ENCODE data around the gene CFAP410. TPM values are rescaled to one million over a fixed set of nuclear protein-coding genes. Genes with fewer than 3 reads are reported as not detected.
"Not testable (repeated sequence)": the region's sequence is repeated elsewhere in the genome, so short reads cannot be mapped to it uniquely, and the experiment has no call there.

Gene CFAP410
- total and polyA plus RNA-seq, 11 donors = 10.4 to 31.6 (median 16.4) TPM

DNA sequence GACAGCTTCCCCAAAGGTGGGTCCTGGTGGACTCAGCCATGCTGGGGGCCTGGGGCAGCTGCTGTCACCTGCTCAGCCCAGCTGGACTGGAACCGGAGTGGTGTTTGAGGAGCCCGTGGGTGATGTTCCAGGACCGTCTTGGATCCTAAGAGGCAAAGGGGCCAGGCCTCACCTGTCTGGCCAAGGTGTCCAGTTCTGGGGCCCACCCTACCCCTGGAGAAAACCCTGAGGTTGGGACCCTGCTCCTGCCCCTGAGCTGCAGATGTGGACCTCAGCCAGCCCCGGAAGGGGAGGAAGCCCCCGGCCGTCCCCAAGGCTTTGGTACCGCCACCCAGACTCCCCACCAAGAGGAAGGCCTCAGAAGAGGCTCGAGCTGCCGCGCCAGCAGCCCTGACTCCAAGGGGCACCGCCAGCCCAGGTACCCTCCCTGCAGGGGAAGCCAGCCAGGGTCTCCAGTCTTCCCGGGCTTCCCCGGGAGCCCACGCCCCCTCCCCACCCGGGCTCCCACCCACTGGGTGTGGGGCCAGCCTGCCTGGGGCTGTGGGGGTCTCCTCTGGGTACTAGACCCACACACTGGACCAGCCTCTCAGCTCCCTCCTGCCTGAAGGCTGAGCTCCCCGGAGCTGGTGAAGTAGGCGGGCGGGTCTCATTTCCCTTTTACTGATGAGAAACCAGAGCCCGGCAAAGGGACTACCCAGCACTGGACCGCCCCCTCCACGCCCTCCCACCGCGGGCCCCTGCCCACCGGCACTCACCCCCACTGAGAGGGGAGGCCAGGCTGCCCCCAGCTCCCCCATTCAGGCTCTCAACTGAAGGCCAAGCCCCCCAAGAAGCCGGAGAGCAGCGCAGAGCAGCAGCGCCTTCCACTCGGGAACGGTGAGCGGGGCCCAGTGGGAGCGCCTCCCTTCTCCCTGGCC is 52.2 kb downstream of the CFAP410 start:
- DNase-seq = peak in 2 of 5 donors; percentile 16 to 47
- TF ChIP-seq POLR2A (IDR thresholded peaks at IDR 0.05) = no peak
- TF ChIP-seq, protein P1, sequence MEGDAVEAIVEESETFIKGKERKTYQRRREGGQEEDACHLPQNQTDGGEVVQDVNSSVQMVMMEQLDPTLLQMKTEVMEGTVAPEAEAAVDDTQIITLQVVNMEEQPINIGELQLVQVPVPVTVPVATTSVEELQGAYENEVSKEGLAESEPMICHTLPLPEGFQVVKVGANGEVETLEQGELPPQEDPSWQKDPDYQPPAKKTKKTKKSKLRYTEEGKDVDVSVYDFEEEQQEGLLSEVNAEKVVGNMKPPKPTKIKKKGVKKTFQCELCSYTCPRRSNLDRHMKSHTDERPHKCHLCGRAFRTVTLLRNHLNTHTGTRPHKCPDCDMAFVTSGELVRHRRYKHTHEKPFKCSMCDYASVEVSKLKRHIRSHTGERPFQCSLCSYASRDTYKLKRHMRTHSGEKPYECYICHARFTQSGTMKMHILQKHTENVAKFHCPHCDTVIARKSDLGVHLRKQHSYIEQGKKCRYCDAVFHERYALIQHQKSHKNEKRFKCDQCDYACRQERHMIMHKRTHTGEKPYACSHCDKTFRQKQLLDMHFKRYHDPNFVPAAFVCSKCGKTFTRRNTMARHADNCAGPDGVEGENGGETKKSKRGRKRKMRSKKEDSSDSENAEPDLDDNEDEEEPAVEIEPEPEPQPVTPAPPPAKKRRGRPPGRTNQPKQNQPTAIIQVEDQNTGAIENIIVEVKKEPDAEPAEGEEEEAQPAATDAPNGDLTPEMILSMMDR (IDR thresholded peaks at IDR 0.05) = no peak
- Histone ChIP-seq H3K4me1 (peaks cover 0 to 10% (median 0%) of the 10 kb centered on the region in 12 donors), H3K4me3 (no peak overlapping the region), H3K27me3 (peaks cover 0 to 21% (median 10%) of the 10 kb centered on the region in 9 donors), H3K9me3 (no peaks in the 10 kb centered on the region), H3K36me3 (no peaks in the 10 kb centered on the region), H3K27ac (no peak overlapping the region)
- intact Hi-C loops (cut with DNase I) = no loop called here
- no peak for ATAC-seq
- WGBS, 4 donors = 69 to 75% (median 70%) methylated on average over 14 to 31 of the region's 31 CpGs

DNA sequence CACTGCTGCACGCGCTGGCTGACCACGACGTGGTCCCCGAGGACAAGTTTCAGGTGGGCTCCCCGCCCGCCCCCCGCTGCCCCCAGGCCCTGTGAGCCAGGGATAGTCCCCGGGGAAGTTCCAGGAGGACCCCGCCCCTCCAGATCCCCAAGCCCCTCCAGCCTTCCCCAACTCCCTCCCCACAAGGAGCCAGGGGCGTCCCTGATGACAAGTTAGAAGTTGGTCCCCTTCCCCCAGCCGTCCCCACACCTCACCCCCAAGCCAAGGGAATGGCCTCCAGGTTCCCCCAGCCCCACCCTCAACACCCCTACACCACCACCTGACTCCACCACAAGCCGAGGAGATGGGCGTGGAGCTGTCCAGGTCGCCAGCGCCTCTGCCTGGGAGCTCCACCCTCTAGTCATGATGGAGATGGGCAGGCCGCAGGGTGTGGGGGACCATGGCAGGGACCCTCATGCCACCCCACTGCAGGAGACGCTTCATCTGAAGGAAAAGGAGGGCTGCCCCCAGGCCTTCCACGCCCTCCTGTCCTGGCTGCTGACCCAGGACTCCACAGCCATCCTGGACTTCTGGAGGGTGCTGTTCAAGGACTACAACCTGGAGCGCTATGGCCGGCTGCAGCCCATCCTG is 53.0 kb downstream of the CFAP410 start:
- no peaks in the 10 kb centered on the region for H3K9me3 ChIP-seq
- H3K27me3 ChIP-seq = peaks cover 0 to 21% (median 10%) of the 10 kb centered on the region in 9 donors
- no peak overlapping the region for H3K27ac ChIP-seq
- H3K4me1 ChIP-seq = peaks cover 0 to 10% (median 0%) of the 10 kb centered on the region in 12 donors
- ATAC-seq = no peak
- peak overlapping the region in 8 of 12 donors; percentile 20 to 44 (median 32) for H3K4me3 ChIP-seq
- no peak for TF ChIP-seq POLR2A (IDR thresholded peaks at IDR 0.05)
- no peaks in the 10 kb centered on the region for H3K36me3 ChIP-seq
- intact Hi-C loops (cut with DNase I) = no loop called here
- peak in 2 of 5 donors; percentile 22 to 39 for DNase-seq
- 43 to 61% (median 59%) methylated on average over 13 to 21 of the region's 21 CpGs for WGBS, 4 donors

DNA sequence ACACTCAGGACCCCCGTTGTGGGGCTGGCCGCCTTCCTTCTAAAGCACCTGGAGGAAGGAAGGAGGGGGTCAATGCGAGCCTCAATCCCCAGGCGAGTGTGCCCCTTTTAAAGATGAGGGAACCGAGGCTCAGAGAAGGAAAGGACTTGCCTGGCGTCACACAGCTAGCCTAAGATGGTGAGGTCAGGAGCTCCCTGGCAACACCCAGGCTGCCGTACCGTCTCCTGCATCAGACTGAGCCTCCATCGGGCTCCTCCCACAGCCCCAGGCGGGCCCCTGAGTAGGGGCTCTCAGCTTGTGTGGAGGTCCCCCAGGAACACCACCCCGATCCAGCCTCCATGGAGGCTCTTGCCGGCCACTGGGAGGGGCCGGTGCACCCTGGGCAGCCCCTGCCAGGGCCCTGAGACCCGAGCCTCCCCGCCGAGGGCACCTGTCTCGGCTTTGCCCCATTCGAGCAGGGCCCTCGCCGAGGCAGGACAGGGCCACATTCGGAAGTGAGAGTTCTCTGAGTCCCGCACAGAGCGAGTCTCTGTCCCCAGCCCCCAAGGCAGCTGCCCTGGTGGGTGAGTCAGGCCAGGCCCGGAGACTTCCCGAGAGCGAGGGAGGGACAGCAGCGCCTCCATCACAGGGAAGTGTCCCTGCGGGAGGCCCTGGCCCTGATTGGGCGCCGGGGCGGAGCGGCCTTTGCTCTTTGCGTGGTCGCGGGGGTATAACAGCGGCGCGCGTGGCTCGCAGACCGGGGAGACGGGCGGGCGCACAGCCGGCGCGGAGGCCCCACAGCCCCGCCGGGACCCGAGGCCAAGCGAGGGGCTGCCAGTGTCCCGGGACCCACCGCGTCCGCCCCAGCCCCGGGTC is 53.8 kb downstream of the CFAP410 start, which contains the start of gene AIRE:
AIRE (plus strand) TSS at position 739 of the 855 bp plus-strand sequence. CDS start 131 bp downstream, outside the sequence.
- intact Hi-C loops (cut with DNase I) = no loop called here
- peak in 2 of 4 donors; percentile 50 to 70 for ATAC-seq
- peak in 3 of 5 donors; percentile 26 to 70 (median 50) for DNase-seq
- H3K9me3 ChIP-seq = no peaks in the 10 kb centered on the region
- peak within 1 kb of the TSS in 9 of 12 donors; percentile 7 to 44 (median 32) for H3K4me3 ChIP-seq
- TF ChIP-seq, protein P1 (IDR thresholded peaks at IDR 0.05) = no peak
- TF ChIP-seq POLR2A (IDR thresholded peaks at IDR 0.05) = no peak
- H3K4me1 ChIP-seq = peaks cover 0 to 10% (median 0%) of the 10 kb centered on the region in 12 donors
- H3K27me3 ChIP-seq = peaks cover 0 to 21% (median 10%) of the 10 kb centered on the region in 9 donors
- H3K36me3 ChIP-seq = no peaks in the 10 kb centered on the region
- H3K27ac ChIP-seq = no peak within 1 kb of the TSS
- 30 to 78% (median 34%) methylated on average over 12 to 56 of the region's 56 CpGs for WGBS, 4 donors

DNA sequence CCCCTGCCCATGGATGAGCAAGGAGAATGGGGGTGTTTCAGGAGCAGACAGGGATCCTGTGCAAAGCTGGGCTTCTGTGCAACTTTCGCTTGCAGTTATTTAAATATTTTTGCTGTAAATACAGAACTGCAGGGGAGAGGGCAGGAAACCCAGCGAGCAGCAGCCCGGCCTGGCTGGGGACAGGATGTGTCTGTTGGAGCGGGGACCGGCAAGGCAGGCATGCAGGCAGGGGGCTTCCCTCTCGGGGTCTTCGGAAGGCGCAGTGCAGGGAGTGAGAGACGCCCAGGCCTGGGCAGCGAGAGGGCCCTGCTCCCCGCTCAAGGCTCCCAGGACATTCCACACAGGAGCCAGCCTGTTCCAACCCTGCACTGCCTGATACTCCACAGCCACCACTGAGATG is 55.2 kb downstream of the CFAP410 start:
- 65 to 83% (median 77%) methylated on average over 11 of the region's 11 CpGs for WGBS, 4 donors
- ATAC-seq (no peak), DNase-seq (peak in 1 of 5 donors; percentile 44)
- Histone ChIP-seq H3K4me1 (peaks cover 0 to 10% (median 0%) of the 10 kb centered on the region in 12 donors), H3K27me3 (peaks cover 0 to 21% (median 10%) of the 10 kb centered on the region in 9 donors), H3K4me3 (no peak overlapping the region), H3K27ac (no peak overlapping the region), H3K36me3 (no peaks in the 10 kb centered on the region), H3K9me3 (no peaks in the 10 kb centered on the region)
- intact Hi-C loops (cut with DNase I) = no loop called here
- TF ChIP-seq, protein P1 (IDR thresholded peaks at IDR 0.05) = no peak
- no peak for TF ChIP-seq POLR2A (IDR thresholded peaks at IDR 0.05)

DNA sequence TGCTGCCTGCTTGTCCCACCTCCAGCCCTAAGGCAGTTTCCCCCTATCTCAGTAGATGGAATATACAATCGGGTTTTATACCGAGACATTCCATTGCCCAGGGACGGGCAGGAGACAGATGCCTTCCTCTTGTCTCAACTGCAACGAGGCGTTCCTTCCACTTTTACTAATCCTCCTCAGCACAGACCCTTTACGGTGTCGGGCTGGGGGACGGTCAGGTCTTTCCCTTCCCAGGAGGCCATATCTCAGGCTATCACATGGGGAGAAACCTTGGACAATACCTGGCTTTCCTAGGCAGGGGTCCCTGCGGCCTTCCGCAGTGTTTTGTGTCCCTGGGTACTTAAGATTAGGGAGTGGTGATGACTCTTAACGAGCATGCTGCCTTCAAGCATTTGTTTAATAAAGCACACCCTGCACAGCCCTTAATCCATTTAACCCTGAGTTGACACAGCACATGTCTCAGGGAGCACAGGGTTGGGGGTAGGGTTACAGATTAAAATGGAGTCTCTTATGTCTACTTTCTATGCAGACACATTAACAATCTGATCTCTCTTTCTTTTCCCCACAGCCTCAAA is 55.9 kb downstream of the CFAP410 start:
- H3K9me3 ChIP-seq; ATAC-seq; DNase-seq; H3K27ac ChIP-seq; H3K36me3 ChIP-seq; H3K4me3 ChIP-seq; intact Hi-C loops (cut with DNase I): not testable (repeated sequence)
- 67 to 80% (median 78%) methylated on average over 11 of the region's 11 CpGs for WGBS, 4 donors
- H3K4me1 ChIP-seq = peaks cover 0 to 10% (median 0%) of the 10 kb centered on the region in 12 donors
- peaks cover 0 to 21% (median 10%) of the 10 kb centered on the region in 9 donors for H3K27me3 ChIP-seq

Data from heart left ventricle (tissue), 16 donors.